GM12891 (cell line): Measurements from ENCODE around the gene ASPG.

Experiments
- DNase-seq: peaks from one replicate; pipeline ENCODE4 v3.0.0; 2011; ENCODE audit warnings: low spot score; ENCODE audit not compliant: insufficient read length
- FAIRE-seq: peaks from 2 replicates; lab custom pipeline; 2011; peaks lifted over from hg19 to GRCh38; lab: Jason Lieb, UNC
- PAX5 ChIP-seq: IDR thresholded peaks from 2 replicates; pipeline ENCODE4 v1.6.1; 2011; ENCODE audit warnings: low read length, moderate library complexity, mild to moderate bottlenecking; ENCODE audit not compliant: insufficient read depth, severe bottlenecking
- POLR2A ChIP-seq: IDR thresholded peaks from 2 replicates; pipeline ENCODE4 v1.6.1; 2011; ENCODE audit warnings: low read depth, low read length, control low read depth
- POLR2AphosphoS5 ChIP-seq: IDR thresholded peaks from 2 replicates; pipeline ENCODE4 v1.6.1; 2011; ENCODE audit warnings: low read depth, low read length, control low read depth
- POU2F2 ChIP-seq: IDR thresholded peaks from 2 replicates; pipeline ENCODE4 v1.6.1; 2011; ENCODE audit warnings: low read depth, mild to moderate bottlenecking, control low read depth, low read length, moderate library complexity
- SPI1 ChIP-seq: IDR thresholded peaks from 2 replicates; pipeline ENCODE4 v1.6.1; 2011; ENCODE audit warnings: low read depth, low read length, control low read depth
- TAF1 ChIP-seq: IDR thresholded peaks from 2 replicates; pipeline ENCODE4 v1.6.1; 2011; ENCODE audit warnings: low read depth, low read length, control low read depth

Gene ASPG

DNA sequence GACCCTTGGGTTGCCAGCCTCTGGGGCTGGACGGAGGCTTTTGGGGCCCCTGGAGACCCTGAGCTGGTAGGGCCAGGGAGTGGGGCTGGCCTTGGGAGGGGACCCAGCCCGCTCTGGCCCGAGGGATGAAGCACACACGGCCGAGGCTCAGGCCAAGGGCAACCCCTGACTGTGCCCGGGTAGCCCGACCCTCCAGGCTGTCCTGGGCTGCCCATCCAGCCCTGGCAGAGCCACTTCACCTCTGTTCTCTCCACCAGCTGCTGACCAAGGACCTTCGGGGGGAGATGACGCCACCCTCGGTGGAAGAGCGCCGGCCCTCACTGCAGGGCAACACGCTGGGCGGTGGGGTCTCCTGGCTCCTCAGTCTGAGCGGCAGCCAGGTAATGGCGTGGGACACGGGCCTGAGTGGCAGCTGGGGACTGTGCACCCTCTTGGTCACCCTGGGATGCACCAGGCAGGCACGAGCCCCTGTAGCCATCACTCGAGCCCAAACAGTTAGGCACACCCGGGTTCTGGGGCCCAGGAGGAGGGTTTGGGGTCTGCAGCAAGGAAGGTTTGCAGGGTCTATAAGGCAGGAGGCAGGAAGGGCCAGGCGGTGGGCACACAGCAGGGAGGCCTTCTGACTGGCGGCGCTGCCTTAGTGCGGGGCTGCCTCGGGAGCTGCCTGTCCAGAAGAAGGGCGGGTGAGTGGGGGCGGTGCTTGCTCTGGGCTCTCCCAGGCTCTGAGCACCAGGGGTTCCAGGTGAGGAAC, 19.7 kb downstream of the ASPG start:
- DNase-seq, result no peak
- no peak for FAIRE-seq
- TF ChIP-seq SPI1 (no peak), POLR2A (no peak), POU2F2 (no peak), TAF1 (no peak), PAX5 (no peak), POLR2AphosphoS5 (no peak)

DNA sequence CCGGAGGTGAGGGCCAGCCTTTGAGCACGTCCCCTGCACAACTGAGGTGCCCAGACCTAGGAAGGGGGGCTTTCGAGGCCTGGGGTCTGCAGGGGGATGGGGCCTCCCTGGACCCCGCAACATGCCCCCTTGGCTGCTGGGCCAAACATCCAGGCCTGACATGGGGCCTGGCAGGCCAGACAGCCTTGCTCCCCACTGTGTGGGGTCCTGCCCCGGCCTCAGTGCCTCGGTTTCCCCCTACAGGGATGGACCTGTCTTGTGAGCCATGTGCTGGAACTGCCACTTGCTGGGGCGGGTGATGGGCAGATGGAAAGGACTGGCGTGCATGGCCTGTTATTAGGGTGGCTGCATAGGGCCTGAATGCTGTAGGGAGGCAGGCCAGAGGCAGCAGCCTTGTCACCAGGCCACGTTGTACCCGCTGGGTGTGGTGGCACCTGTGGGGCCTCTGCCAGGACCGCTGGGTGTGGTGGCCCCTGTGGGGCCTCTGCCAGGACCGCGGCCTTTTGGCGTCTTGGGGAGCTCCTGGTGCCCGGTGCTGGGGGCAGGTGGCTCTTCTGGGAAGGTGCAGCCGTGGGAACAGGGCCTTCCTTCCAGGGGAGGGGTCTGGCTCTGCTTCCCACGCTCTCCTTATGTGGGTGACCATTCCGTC, 20.4 kb downstream of the ASPG start:
- DNase-seq (no peak), FAIRE-seq (no peak)
- no peak for TF ChIP-seq PAX5

DNA sequence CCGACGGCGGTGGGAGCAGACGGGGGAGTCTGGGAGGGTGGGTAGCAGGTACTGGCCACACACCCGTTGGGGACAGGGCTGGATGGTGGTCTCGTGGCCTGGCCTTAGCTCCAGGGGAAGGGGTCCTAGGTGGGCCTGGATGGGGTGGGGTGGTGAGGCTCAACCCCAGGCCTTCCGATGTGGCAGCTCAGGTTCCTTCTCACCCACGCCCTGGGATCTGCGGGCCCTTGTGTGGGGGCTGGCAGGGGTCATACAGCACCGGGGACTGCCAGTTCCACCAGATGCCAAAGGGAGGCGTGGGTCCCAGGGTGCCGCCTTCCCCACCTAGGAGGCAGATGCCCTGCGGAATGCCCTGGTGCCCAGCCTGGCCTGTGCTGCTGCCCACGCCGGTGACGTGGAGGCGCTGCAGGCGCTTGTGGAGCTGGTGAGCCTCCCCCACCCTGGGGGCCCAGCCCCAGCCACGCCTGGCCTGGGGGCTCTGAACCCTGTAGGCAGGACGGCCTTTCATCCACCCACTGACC, 21.0 kb downstream of the ASPG start:
- DNase-seq (no peak), FAIRE-seq (no peak)
- no peak for TF ChIP-seq POLR2A
- no peak for TF ChIP-seq PAX5
- TF ChIP-seq POU2F2, result no peak
- no peak for TF ChIP-seq SPI1
- no peak for TF ChIP-seq TAF1
- no peak for TF ChIP-seq POLR2AphosphoS5

DNA sequence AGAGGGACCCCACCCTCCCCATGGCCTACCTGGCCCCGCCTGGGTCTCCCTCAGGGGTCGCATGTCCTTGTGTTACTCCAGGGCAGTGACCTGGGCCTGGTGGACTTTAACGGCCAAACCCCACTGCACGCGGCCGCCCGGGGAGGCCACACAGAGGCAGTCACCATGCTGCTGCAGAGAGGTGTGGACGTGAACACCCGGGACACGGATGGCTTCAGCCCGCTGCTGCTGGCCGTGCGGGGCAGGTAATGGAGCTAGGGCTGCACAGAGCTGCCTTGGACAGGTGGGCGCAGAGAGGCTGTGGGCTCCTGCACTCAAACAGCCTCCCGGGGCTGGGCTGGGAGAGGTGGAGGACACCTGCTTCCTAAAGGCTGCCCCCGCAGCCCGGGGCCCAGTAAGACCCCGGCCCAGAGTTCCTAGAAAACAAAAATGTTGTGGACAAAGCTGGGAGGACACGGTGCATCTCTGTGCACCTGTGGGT, 21.6 kb downstream of the ASPG start:
- TF ChIP-seq SPI1 (no peak), PAX5 (no peak), TAF1 (no peak), POLR2AphosphoS5 (no peak), POU2F2 (no peak), POLR2A (no peak)
- DNase-seq (no peak), FAIRE-seq (no peak)

DNA sequence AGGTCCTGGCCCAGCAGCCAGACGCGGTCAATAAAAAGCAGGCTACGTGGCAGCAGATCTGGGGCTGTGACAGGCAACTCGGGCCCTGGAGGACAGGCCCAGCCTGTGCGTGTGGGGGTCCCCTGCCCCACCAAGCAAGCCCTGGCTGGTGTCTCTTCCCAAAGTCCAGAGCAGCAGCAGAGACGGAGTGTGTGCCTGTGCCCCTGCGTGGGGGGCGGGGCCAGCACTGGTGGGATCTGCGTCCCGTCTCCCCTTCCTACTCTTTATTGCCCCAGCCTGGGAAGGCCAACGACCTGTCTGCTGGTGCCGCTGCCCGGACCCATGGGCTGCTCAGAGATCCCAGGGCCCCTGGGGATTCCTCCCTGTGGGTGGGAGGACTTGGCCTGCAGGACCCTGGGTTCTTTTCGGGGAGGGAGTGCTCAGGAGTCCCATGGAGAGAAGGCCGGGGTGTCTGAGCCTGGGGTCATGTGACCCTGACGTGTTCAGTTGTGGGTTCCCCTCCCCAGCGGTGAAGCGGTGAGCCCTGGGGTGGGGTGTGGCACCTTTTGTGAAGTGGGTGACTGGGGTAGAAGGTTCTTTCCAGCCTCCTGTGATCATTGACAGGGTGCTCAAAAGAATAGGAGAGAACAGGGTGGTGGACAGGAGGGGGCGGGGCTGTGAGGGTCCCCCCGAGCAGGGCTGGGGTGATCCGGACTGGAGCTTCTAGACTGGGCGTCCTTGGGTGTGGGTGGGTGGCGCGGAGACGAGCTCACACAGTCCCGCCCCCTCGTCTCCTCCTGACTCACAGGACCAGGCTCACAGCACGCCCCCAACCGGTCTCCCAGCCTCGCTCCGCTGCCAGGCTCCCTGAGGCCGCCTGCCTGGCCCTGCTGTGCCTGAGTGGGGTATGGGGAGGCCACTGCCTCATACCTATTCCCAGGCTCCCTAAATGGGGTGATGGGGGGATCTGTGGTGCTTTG, 22.4 kb downstream of the ASPG start:
- TF ChIP-seq POU2F2 (no peak), POLR2AphosphoS5 (no peak), PAX5 (no peak), TAF1 (no peak), SPI1 (no peak), POLR2A (no peak)
- FAIRE-seq (no peak), DNase-seq (no peak)

DNA sequence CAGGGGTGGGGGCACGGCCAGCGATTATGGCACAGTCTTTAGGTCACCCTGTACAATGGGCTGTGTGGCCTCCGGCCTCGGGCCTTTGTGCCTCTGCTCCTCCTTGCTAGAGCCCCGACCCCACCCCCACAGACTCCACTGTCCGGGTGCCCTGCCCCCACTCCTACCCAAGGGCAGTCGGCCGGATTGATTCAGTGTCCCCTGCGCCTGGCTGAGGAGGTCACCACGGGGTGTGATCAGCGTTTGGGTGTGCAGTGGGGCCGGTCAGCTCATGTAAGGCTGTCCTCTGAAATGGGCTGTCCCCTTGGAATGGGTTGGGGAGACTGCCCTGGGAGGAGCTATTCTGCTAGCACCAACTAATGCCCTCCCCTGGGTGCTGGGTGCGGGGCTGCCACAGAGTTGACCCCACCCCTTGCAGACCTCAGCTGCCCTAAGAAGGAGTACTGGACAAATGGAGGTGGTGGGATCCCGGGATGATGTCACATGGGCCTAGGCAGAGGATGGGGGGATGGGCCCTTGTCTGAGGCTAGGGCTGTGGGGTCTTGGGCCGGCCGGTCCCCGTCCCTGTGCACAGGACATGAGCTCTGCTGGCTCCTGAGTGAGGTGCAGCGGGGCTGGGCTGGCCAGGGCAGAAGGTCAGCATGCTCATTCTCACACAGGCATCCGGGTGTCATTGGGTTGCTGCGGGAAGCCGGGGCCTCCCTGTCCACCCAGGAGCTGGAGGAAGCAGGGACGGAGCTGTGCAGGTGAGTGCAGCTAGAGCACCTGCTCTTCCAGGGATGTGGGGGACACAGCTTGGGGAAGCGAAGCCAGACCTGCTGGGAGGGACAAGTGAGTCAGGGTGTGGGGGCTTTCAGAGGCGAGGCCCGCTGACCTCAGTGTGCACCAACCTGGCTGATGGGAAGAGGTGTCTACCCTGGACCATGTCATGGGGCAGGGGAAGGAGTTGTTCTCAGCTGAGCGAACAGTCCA, 23.4 kb downstream of the ASPG start:
- no peak for DNase-seq
- TF ChIP-seq POLR2AphosphoS5 (no peak), POLR2A (no peak), SPI1 (no peak), TAF1 (no peak), PAX5 (no peak), POU2F2 (no peak)
- FAIRE-seq, result no peak

DNA sequence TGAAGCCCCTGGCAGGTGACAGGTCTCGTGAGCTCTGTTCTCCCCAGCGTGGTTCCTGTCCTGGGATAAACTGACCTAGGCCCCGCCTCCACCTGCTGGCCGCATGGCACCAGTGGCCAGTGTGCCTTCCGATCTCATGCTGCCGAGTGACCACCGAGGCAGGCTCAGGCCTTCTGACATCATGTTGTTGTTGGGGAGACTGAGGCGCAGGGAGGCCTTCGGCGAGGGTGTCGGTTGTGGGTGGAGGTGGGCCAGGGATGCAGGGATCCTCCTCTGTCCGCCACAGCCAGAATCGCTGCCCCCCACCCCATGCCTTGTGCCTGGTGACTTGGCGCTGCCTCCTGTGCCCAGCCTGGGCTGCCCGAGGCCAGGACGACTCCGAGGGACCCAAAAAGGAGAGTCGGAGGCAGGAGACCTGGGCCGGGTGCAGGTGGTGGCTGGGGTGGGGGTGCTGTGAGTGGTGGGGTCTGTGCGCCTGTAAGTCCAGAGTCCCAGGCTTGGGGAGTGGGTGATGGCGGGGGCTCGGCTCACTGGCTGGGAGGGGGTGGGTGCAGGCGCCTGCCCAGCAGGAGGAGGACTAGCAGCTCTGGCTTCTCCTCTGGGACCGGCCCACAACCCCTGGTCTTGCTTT, 24.3 kb downstream of the ASPG start:
- FAIRE-seq (no peak), DNase-seq (no peak)
- TF ChIP-seq SPI1, result no peak
- no peak for TF ChIP-seq TAF1
- TF ChIP-seq POLR2AphosphoS5, result no peak
- TF ChIP-seq POLR2A, result no peak
- no peak for TF ChIP-seq POU2F2
- TF ChIP-seq PAX5, result no peak

DNA sequence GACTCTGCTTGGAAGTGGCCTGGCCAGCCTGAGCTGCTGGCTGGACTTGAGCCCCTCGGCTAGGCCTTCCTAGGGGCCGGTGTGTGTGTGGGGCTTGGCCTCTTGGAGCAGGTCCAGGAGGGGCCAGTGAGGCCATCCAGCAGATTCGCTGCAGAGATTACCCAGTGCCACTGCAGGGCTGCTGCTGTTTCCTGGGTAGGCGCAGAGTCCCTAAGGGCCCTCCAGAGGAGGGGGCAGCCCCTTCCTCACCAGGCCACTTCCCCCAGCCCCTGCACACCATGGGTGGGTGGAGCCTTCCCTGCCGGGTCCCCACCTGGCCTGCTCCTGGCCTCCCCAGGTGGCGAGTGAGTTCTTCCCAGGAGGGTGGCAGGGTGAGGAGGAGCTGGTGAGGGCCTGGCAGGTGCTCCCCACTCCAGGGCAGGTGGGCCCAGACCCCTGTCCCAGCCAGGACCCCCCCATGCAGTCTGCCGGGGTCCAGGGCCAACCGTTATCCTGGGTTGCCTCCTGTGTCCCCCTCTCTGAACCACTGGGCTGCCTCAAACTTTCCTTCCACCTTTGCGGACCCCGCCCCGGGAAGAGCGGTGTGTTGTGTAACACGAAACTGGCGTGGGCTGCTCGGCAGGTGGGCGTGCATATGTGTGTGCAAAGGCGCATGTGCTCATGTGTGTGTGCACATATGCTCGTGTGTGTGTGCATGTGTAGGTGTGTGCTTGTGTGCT, 25.1 kb downstream of the ASPG start:
- TF ChIP-seq PAX5, result no peak
- no peak for TF ChIP-seq POLR2A
- TF ChIP-seq POU2F2, result no peak
- no peak for TF ChIP-seq SPI1
- no peak for FAIRE-seq

More for the DNA sequence above, 25.1 kb downstream of the ASPG start:
- DNase-seq, result no peak
